Vagina (tissue), 2 donors: ENCODE data around the gene C1orf115.

ENCODE experiments used
- POLR2A ChIP-seq, 2 donors: fragments of 450-650 bp; IDR thresholded peaks; one replicate each; pipeline ENCODE4 v1.6.1; 2017; ENCODE audit warnings: antibody characterized with exemption in 2 of 2, mild to moderate bottlenecking in 2 of 2, moderate library complexity in 2 of 2
- POLR2AphosphoS5 ChIP-seq, 2 donors: sonication (generic); formaldehyde crosslinking; IDR thresholded peaks; one replicate each; pipeline ENCODE4 v1.9.0; 2017; ENCODE audit warnings: antibody characterized with exemption in 2 of 2, mild to moderate bottlenecking in 2 of 2, low read depth in 1 of 2; ENCODE audit not compliant: insufficient read depth in 1 of 2
- TF ChIP-seq, protein P1 (sequence below), 3 experiments: fragments of 450-650 bp in 2 of 3; fragments of 200-600 bp in 1 of 3; sonication (generic) in 1 of 3; IDR thresholded peaks; one replicate each; pipeline ENCODE4 v1.5.1; 2017 to 2019; ENCODE audit warnings: antibody characterized with exemption in 3 of 3, mild to moderate bottlenecking in 2 of 3, moderate library complexity in 2 of 3

- TF ChIP-seq, protein P1, sequence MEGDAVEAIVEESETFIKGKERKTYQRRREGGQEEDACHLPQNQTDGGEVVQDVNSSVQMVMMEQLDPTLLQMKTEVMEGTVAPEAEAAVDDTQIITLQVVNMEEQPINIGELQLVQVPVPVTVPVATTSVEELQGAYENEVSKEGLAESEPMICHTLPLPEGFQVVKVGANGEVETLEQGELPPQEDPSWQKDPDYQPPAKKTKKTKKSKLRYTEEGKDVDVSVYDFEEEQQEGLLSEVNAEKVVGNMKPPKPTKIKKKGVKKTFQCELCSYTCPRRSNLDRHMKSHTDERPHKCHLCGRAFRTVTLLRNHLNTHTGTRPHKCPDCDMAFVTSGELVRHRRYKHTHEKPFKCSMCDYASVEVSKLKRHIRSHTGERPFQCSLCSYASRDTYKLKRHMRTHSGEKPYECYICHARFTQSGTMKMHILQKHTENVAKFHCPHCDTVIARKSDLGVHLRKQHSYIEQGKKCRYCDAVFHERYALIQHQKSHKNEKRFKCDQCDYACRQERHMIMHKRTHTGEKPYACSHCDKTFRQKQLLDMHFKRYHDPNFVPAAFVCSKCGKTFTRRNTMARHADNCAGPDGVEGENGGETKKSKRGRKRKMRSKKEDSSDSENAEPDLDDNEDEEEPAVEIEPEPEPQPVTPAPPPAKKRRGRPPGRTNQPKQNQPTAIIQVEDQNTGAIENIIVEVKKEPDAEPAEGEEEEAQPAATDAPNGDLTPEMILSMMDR (IDR thresholded peaks at IDR 0.05) = no peak
- no peak for TF ChIP-seq POLR2AphosphoS5 (IDR thresholded peaks at IDR 0.05; ENCODE audit: insufficient read depth in 1 of 2, low read depth in 1 of 2)
- TF ChIP-seq POLR2A (IDR thresholded peaks at IDR 0.05) = no peak
These were observed 19.0 kb downstream of the C1orf115 start for GRCh38 chr1:220708936-220709801.
